GM12872 (cell line): ENCODE data around the gene TOX2.

Source experiments
- CTCF ChIP-seq: IDR thresholded peaks from 3 replicates; pipeline ENCODE4 v1.5.1; 2011; ENCODE audit warnings: low read depth, mild to moderate bottlenecking, low read length, moderate library complexity; ENCODE audit not compliant: insufficient read depth

The TOX2 gene

DNA sequence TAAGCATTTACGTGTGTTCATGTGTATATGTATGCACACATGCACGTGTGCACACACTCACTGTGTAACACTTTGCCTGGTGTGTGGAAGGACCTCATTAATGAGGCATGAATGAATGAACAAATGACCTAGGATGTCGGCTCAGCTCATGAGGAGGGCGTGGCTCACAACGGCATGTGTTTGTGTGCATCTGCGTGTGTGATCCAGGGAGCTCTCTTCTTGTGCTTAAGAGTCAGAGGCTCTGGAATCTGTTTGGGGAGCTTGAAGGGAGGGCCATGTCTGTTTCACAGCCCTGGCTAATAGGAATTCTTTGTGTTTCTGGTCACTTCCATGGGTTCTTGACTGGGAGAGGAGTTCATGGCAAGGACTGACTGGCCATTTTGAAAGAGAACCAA, 32.7 kb downstream of the TOX2 start:
- TF ChIP-seq CTCF = no peak

DNA sequence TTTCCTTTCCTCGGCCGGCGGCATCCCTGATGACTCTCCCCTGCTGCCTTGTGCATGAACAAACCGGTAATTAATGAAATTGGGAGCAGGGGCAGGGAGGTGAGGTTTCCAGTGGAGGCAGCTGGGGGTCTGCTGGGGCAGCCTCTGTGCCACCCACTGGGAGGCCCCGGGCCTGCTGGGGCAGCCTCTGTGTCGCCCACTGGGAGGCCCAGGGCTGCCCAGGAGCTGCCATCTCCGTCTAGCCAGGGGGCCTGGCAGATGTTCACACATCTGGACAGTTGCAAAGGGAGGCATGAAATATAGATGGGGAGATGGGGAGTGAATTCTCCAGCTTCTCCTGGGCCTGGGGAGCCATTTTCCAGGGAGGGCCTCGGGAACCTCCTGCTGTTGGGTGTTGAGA, 33.8 kb downstream of the TOX2 start:
- no peak for TF ChIP-seq CTCF

DNA sequence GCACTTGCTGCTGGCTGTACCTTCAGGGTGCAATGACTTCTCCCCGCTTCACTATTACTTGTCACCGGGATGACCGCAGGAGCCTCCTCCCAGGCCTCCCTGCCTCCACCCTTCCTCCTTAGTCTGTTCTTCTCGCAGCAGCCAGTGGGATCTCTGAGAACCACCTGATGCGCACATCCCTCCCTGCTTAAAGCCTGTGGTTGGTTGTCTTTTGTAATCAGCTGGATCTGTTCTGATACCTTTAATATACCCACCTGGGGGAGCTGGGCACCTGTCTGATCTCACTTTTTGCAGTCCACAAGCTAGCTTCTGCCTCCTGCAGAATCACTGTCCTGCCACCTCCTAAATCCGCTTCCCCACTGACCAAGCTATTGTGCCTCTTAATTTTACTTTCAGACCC, 34.6 kb downstream of the TOX2 start:
- TF ChIP-seq CTCF = no peak

DNA sequence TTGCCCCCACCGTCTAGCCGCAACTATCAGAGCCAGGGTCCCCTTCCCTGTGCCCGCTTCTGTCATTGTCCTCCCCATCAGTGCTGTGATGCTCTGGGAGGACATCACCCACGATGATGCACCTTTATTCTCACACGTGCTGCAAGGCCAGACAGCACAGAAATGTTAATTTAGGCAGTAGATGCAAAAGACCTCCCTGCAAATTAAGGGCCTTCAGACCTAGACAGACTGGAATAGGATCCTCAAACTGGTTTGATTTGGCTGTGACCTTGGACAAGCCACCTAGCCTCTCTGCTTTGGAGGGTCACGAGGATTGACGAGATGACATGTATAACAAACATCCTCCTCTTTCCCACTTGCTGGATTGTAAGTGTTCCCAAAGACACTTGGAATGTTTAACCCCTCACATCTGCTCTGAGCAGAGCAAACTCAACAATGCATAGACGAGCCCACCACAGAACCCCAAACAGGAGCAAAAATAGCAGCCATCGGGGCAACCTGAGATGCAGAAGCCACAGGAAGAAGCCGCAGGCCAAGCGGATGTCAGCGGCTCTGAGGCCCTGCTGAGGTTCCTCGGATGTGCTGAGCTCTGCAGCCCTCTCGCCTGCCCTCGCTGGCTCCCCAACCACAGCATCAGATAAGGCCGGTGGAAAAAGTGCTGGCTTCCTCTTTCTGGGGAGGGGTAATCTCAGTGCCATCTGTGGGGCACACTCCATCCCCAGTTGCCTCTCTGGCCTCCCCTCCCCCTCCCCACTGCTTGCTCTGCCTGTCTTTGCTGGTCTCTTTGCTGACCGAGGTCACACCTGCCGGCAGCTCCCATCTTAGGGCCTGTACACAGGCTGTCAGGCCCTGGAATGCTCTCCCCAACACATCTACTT, 35.3 kb downstream of the TOX2 start:
- no peak for TF ChIP-seq CTCF

DNA sequence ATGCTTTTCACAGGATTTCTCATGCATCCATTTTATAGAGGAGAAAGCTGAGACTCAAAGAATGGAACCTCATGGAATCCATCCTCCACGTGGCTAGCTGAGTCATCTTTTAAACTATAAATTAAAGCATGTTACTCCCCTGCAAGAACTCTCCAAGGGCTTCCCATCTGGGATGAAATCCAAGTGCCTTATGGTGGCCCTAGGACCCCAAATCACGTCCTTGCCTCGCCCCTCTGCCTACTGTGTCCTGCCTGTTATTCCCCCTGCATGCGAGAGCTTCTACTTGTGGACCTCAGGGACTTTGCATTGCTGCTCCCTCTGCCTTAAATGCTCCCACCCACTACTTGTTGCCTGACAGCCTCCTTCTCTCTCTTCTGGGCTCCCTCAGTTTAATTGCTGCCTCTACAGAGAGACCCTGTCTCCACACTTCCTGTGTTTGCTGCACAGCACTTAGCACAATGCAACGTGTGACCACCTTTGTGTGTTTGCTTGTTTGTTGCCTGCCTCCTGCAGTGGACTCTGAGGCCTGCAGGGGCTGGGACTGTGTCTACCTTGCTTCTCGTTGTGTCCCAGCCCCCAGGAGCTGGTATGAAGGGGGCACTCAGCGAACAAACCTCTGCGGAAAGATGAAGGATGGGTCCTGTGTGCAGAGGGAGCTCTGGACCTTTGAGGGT, 39.4 kb downstream of the TOX2 start:
- peak; percentile 20; the same call in 1 of the 3 replicates for TF ChIP-seq CTCF

- no peak for TF ChIP-seq CTCF
Observed at GRCh38 chr20:43954704-43955061, 40.0 kb downstream of the TOX2 start.

DNA sequence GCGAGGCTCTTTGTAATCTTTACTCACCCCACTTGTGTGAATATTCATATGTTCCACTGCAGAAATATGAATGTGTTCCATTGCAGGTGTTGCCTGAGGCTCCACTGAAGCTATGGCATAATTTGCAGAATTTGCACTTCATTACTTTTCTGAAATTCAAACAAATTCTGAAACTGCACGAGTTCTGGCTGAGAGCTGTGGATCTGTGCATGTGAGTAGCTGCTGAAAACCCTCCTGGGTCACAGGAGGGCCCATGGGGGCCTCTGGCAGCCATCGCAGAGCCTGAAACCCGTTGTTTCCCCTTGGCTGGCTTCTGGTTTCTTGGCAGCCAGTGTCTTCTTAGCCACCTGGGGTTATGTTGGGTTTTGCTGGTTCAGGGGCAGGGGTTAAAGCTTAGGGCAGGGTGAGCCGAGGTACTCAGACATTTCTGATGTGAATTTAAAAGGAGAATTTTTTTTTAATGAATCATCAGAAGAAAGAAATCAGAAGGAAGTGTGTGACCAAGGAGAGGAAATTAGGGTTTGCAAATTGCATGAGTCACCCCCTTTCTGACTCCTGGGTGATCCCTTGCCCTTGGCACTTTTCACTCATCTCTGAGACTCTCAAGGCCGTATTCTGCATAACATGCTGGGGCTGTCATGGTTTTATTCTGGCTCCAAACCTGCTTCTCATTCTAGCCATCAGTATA, 40.6 kb downstream of the TOX2 start:
- TF ChIP-seq CTCF = no peak
